HG02798 (cell line): ENCODE results near the gene OR4C46.
"Not testable (repeated sequence)": the region's sequence is repeated elsewhere in the genome, so short reads cannot be mapped to it uniquely, and the experiment has no call there.

ENCODE experiments used
- ATAC-seq: cut with Tn5 transposase; IDR thresholded peaks from one replicate; pipeline ENCODE4 v1.9.1; 2021; ENCODE audit warnings: mild to moderate bottlenecking; ENCODE audit not compliant: unreplicated experiment, poor library complexity

OR4C46 gene

GRCh38 chr11:54603898-54604297, at the start of gene OR4C46:
Gene OR4C46, minus strand, starts transcription at chr11:54603998. Its CDS starts 0 bp downstream, at chr11:54603998.
- no peak for ATAC-seq

GRCh38 chr11:54645606-54646005, 41.8 kb upstream of the OR4C46 start:
- ATAC-seq, result not testable (repeated sequence)

GRCh38 chr11:54561439-54561838, 42.4 kb downstream of the OR4C46 start:
- not testable (repeated sequence) for ATAC-seq

GRCh38 chr11:54558919-54559318, 44.9 kb downstream of the OR4C46 start:
- no peak for ATAC-seq

GRCh38 chr11:54558407-54558806, 45.4 kb downstream of the OR4C46 start:
- no peak for ATAC-seq
